ENCODE results near the gene FGFR3.
A peak's percentile ranks its signal among the peaks of the same experiment; 100 is the strongest.
"Not testable (repeated sequence)": the region's sequence is repeated elsewhere in the genome, so short reads cannot be mapped to it uniquely, and the experiment has no call there.

FGFR3 gene

GRCh38 chr4:1843852-1844251, 50.8 kb downstream of the FGFR3 start:
- DNase-seq = no peak

GRCh38 chr4:1844618-1845017, 51.5 kb downstream of the FGFR3 start:
- DNase-seq = not testable (repeated sequence)

- no peak for DNase-seq
These were observed 53.5 kb downstream of the FGFR3 start for GRCh38 chr4:1846580-1846979.

- no peak for DNase-seq
These were observed 57.2 kb downstream of the FGFR3 start for GRCh38 chr4:1850276-1850675.

GRCh38 chr4:1851160-1851559, 58.1 kb downstream of the FGFR3 start:
- DNase-seq = no peak

GRCh38 chr4:1851575-1852410, 58.7 kb downstream of the FGFR3 start:
- DNase-seq = no peak

GRCh38 chr4:1852904-1853623, 60.0 kb downstream of the FGFR3 start:
- DNase-seq = no peak

- no peak for DNase-seq
These were observed 61.7 kb downstream of the FGFR3 start for GRCh38 chr4:1854752-1855151.

GRCh38 chr4:1855333-1856070, 62.4 kb downstream of the FGFR3 start:
- DNase-seq = no peak

- peak; percentile 61 to 86 for DNase-seq
These were observed 63.2 kb downstream of the FGFR3 start, which contains the start of gene LETM1 for GRCh38 chr4:1856071-1856942. Gene LETM1, minus strand, starts transcription at chr4:1856156. Its CDS starts 206 bp downstream, at chr4:1855950.

GRCh38 chr4:1856943-1857699, 64.0 kb downstream of the FGFR3 start:
- no peak for DNase-seq

GRCh38 chr4:1857931-1858330, 64.8 kb downstream of the FGFR3 start:
- no peak for DNase-seq
